ENCODE results near the gene CDK5. TPM values are rescaled to one million over a fixed set of nuclear protein-coding genes. Genes with fewer than 3 reads are reported as not detected.
A peak's percentile ranks its signal among the peaks of the same experiment; 100 is the strongest.

CDK5 gene
- total RNA-seq, 1 donor from 2014 or later: 24.9 TPM

GRCh38 chr7:151063212-151063561 is 5.5 kb upstream of the CDK5 start:
- intact Hi-C loops (cut with micrococcal nuclease): no loop called here

GRCh38 chr7:151062399-151063211 is 4.9 kb upstream of the CDK5 start:
- intact Hi-C loops (cut with micrococcal nuclease): no loop called here

More at GRCh38 chr7:151063212-151063561, 5.5 kb upstream of the CDK5 start:
- H3K27ac Mint-ChIP-seq: no peak overlapping the region
- DNase-seq (ENCODE audit: low spot score): no peak
- H3K9me3 Mint-ChIP-seq: no peaks in the 10 kb centered on the region
- no peaks in the 10 kb centered on the region for H3K27me3 Mint-ChIP-seq (ENCODE audit: insufficient read depth)
- H3K4me1 Mint-ChIP-seq (ENCODE audit: low read depth): peaks cover 26% of the 10 kb centered on the region
- peaks cover 4% of the 10 kb centered on the region for H3K36me3 Mint-ChIP-seq (ENCODE audit: low read depth)
- peak overlapping the region; percentile 17 for H3K4me3 Mint-ChIP-seq

GRCh38 chr7:151062111-151062398 is 4.4 kb upstream of the CDK5 start:
- no peaks in the 10 kb centered on the region for H3K9me3 Mint-ChIP-seq
- H3K27ac Mint-ChIP-seq: no peak overlapping the region
- peaks cover 33% of the 10 kb centered on the region for H3K4me1 Mint-ChIP-seq (ENCODE audit: low read depth)
- no peaks in the 10 kb centered on the region for H3K27me3 Mint-ChIP-seq (ENCODE audit: insufficient read depth)
- no peak for DNase-seq (ENCODE audit: low spot score)
- intact Hi-C loops (cut with micrococcal nuclease): no loop called here
- H3K4me3 Mint-ChIP-seq: peak overlapping the region; percentile 86
- peaks cover 4% of the 10 kb centered on the region for H3K36me3 Mint-ChIP-seq (ENCODE audit: low read depth)

More at GRCh38 chr7:151062399-151063211, 4.9 kb upstream of the CDK5 start:
- H3K9me3 Mint-ChIP-seq: no peaks in the 10 kb centered on the region
- no peaks in the 10 kb centered on the region for H3K27me3 Mint-ChIP-seq (ENCODE audit: insufficient read depth)
- H3K27ac Mint-ChIP-seq: no peak overlapping the region
- H3K4me1 Mint-ChIP-seq (ENCODE audit: low read depth): peaks cover 27% of the 10 kb centered on the region
- no peak for DNase-seq (ENCODE audit: low spot score)
- peaks cover 4% of the 10 kb centered on the region for H3K36me3 Mint-ChIP-seq (ENCODE audit: low read depth)
- no peak overlapping the region for H3K4me3 Mint-ChIP-seq

- Mint-ChIP-seq H3K27me3 (ENCODE audit: insufficient read depth) (no peaks in the 10 kb centered on the region), H3K27ac (peak overlapping the region; percentile 29), H3K9me3 (no peaks in the 10 kb centered on the region), H3K4me3 (peak overlapping the region; percentile 86), H3K36me3 (ENCODE audit: low read depth) (peaks cover 4% of the 10 kb centered on the region), H3K4me1 (ENCODE audit: low read depth) (peaks cover 39% of the 10 kb centered on the region)
- no peak for DNase-seq (ENCODE audit: low spot score)
- intact Hi-C loops (cut with micrococcal nuclease): no loop called here
Measured at GRCh38 chr7:151061213-151062110, 3.8 kb upstream of the CDK5 start.

- intact Hi-C loops (cut with micrococcal nuclease): no loop called here
- H3K36me3 Mint-ChIP-seq (ENCODE audit: low read depth): peaks cover 4% of the 10 kb centered on the region
- H3K4me3 Mint-ChIP-seq: peak overlapping the region; percentile 86
- no peak for DNase-seq (ENCODE audit: low spot score)
- no peaks in the 10 kb centered on the region for H3K27me3 Mint-ChIP-seq (ENCODE audit: insufficient read depth)
- peaks cover 44% of the 10 kb centered on the region for H3K4me1 Mint-ChIP-seq (ENCODE audit: low read depth)
- H3K9me3 Mint-ChIP-seq: no peaks in the 10 kb centered on the region
- peak overlapping the region; percentile 34 for H3K27ac Mint-ChIP-seq
Measured at GRCh38 chr7:151060416-151061212, 2.9 kb upstream of the CDK5 start.

GRCh38 chr7:151060113-151060415 is 2.4 kb upstream of the CDK5 start:
- intact Hi-C loops (cut with micrococcal nuclease): no loop called here
- Mint-ChIP-seq H3K4me1 (ENCODE audit: low read depth) (peaks cover 44% of the 10 kb centered on the region), H3K36me3 (ENCODE audit: low read depth) (no peaks in the 10 kb centered on the region), H3K4me3 (peak overlapping the region; percentile 86), H3K9me3 (no peaks in the 10 kb centered on the region), H3K27me3 (ENCODE audit: insufficient read depth) (no peaks in the 10 kb centered on the region), H3K27ac (peak overlapping the region; percentile 34)
- no peak for DNase-seq (ENCODE audit: low spot score)

GRCh38 chr7:151059367-151060112 is 1.8 kb upstream of the CDK5 start, which contains the start of gene SLC4A2:
TSS of gene SLC4A2 (plus strand) at chr7:151059589. CDS start at chr7:151061988, 2,399 bp downstream.
- intact Hi-C loops (cut with micrococcal nuclease): loop anchor here (1.0 to 2.0 kb wide), 2 partner anchors 41 to 52 kb away; no protein-coding TSS in a partner anchor
- no peaks in the 10 kb centered on the region for H3K9me3 Mint-ChIP-seq
- peak; percentile 70 for DNase-seq (ENCODE audit: low spot score)
- H3K4me1 Mint-ChIP-seq (ENCODE audit: low read depth): peaks cover 44% of the 10 kb centered on the region
- no peaks in the 10 kb centered on the region for H3K27me3 Mint-ChIP-seq (ENCODE audit: insufficient read depth)
- peak within 1 kb of the TSS; percentile 93 for H3K4me3 Mint-ChIP-seq
- H3K27ac Mint-ChIP-seq: peak within 1 kb of the TSS; percentile 92
- no peaks in the 10 kb centered on the region for H3K36me3 Mint-ChIP-seq (ENCODE audit: low read depth)

GRCh38 chr7:151058781-151059366 is 1.2 kb upstream of the CDK5 start:
- peaks cover 44% of the 10 kb centered on the region for H3K4me1 Mint-ChIP-seq (ENCODE audit: low read depth)
- intact Hi-C loops (cut with micrococcal nuclease): loop anchor here (1.0 to 2.0 kb wide), 7 partner anchors 20 to 737 kb away; partner anchors contain the start of genes ABCB8, ABCF2 and FASTK
- no peaks in the 10 kb centered on the region for H3K27me3 Mint-ChIP-seq (ENCODE audit: insufficient read depth)
- no peak for DNase-seq (ENCODE audit: low spot score)
- peak overlapping the region; percentile 93 for H3K4me3 Mint-ChIP-seq
- H3K9me3 Mint-ChIP-seq: no peaks in the 10 kb centered on the region
- H3K27ac Mint-ChIP-seq: peak overlapping the region; percentile 92
- no peaks in the 10 kb centered on the region for H3K36me3 Mint-ChIP-seq (ENCODE audit: low read depth)

- H3K36me3 Mint-ChIP-seq (ENCODE audit: low read depth): no peaks in the 10 kb centered on the region
- H3K4me3 Mint-ChIP-seq: peak overlapping the region; percentile 93
- H3K9me3 Mint-ChIP-seq: no peaks in the 10 kb centered on the region
- intact Hi-C loops (cut with micrococcal nuclease): loop anchor here (1.0 to 2.0 kb wide), 7 partner anchors 19 to 736 kb away; partner anchors contain the start of genes ABCB8, ABCF2 and FASTK
- H3K27me3 Mint-ChIP-seq (ENCODE audit: insufficient read depth): no peaks in the 10 kb centered on the region
- peak overlapping the region; percentile 92 for H3K27ac Mint-ChIP-seq
- peaks cover 46% of the 10 kb centered on the region for H3K4me1 Mint-ChIP-seq (ENCODE audit: low read depth)
- DNase-seq (ENCODE audit: low spot score): peak; percentile 95
Measured at GRCh38 chr7:151057989-151058780, 488 bp upstream of the CDK5 start.

- intact Hi-C loops (cut with micrococcal nuclease): loop anchor here (1.0 kb wide), 1 partner anchor 49 kb away; no protein-coding TSS in a partner anchor
- H3K27me3 Mint-ChIP-seq (ENCODE audit: insufficient read depth): no peaks in the 10 kb centered on the region
- H3K36me3 Mint-ChIP-seq (ENCODE audit: low read depth): peaks cover 5% of the 10 kb centered on the region
- H3K4me1 Mint-ChIP-seq (ENCODE audit: low read depth): peaks cover 55% of the 10 kb centered on the region
- no peak for DNase-seq (ENCODE audit: low spot score)
- peak overlapping the region; percentile 93 for H3K4me3 Mint-ChIP-seq
- no peaks in the 10 kb centered on the region for H3K9me3 Mint-ChIP-seq
- H3K27ac Mint-ChIP-seq: peak overlapping the region; percentile 92
Measured at GRCh38 chr7:151056666-151057505, 811 bp downstream of the CDK5 start.
